Immature natural killer cell (primary cell): ENCODE measurements around the gene CMTM7. TPM values are rescaled to one million over a fixed set of nuclear protein-coding genes. Genes with fewer than 3 reads are reported as not detected.
A peak's percentile ranks its signal among the peaks of the same experiment; 100 is the strongest.

Experiments used
- DNase-seq, 3 donors: peaks; one replicate each; pipeline ENCODE4 v3.0.0; 2022; ENCODE audit warnings: mixed read lengths in 1 of 3
- H3K27ac Mint-ChIP-seq, 6 donors: one replicate each; pipeline ENCODE4 v1.8.0; 2020; ENCODE audit warnings: mixed read lengths in 6 of 6, mild to moderate bottlenecking in 5 of 6, inconsistent platforms in 4 of 6, moderate library complexity in 3 of 6
- H3K27me3 Mint-ChIP-seq, 3 donors: one replicate each; pipeline ENCODE4 v1.8.0; 2020 to 2021; ENCODE audit warnings: low read depth in 3 of 3, mild to moderate bottlenecking in 3 of 3, mixed read lengths in 3 of 3, moderate library complexity in 3 of 3, inconsistent platforms in 1 of 3
- H3K36me3 Mint-ChIP-seq, 3 donors: one replicate each; pipeline ENCODE4 v1.8.0; 2020; ENCODE audit warnings: mixed read lengths in 3 of 3, inconsistent platforms in 2 of 3, mild to moderate bottlenecking in 2 of 3
- H3K4me1 Mint-ChIP-seq, 2 donors: one replicate each; pipeline ENCODE4 v1.8.0; 2020; ENCODE audit warnings: inconsistent platforms in 2 of 2, mild to moderate bottlenecking in 2 of 2, mixed read lengths in 2 of 2, moderate library complexity in 1 of 2
- H3K4me3 Mint-ChIP-seq, 5 donors: one replicate each; pipeline ENCODE4 v1.8.0; 2020; ENCODE audit warnings: mild to moderate bottlenecking in 5 of 5, mixed read lengths in 5 of 5, inconsistent platforms in 3 of 5, moderate library complexity in 3 of 5
- H3K9me3 Mint-ChIP-seq, 6 donors: one replicate each; pipeline ENCODE4 v1.8.0; 2020; ENCODE audit warnings: mild to moderate bottlenecking in 6 of 6, mixed read lengths in 6 of 6, inconsistent platforms in 4 of 6, moderate library complexity in 3 of 6
- polyA plus RNA-seq, 3 donors: library from polyadenylated mRNA; unstranded; fragments of 300-500 nt; fragmentation: Illumina TruSeq; gene quantifications; one replicate each; pipeline ENCODE4 v1.2.3, GENCODE V29; 2021

The CMTM7 gene
- polyA plus RNA-seq, 3 donors from 2014 or later, result 16.8 to 29.8 (median 28.2) TPM

GRCh38 chr3:32395496-32395895, 3.8 kb downstream of the CMTM7 start:
- DNase-seq, result no peak
- Mint-ChIP-seq H3K27me3 (peaks cover 0 to 2% (median 1%) of the 10 kb centered on the region in 3 donors), H3K27ac (peak overlapping the region; percentile 3 to 78 (median 54)), H3K4me1 (peaks cover 40 to 63% of the 10 kb centered on the region in 2 donors), H3K9me3 (no peaks in the 10 kb centered on the region), H3K36me3 (no peaks in the 10 kb centered on the region), H3K4me3 (peak overlapping the region in 1 of 5 donors; percentile 2)

GRCh38 chr3:32397941-32398340, 6.3 kb downstream of the CMTM7 start:
- no peak overlapping the region for H3K4me3 Mint-ChIP-seq
- no peaks in the 10 kb centered on the region for H3K36me3 Mint-ChIP-seq
- H3K27ac Mint-ChIP-seq, result peak overlapping the region in 2 of 6 donors; percentile 8 to 59
- DNase-seq, result no peak
- peaks cover 0 to 2% (median 0%) of the 10 kb centered on the region in 3 donors for H3K27me3 Mint-ChIP-seq
- peaks cover 34 to 60% of the 10 kb centered on the region in 2 donors for H3K4me1 Mint-ChIP-seq
- H3K9me3 Mint-ChIP-seq, result no peaks in the 10 kb centered on the region

- Mint-ChIP-seq H3K27ac (peak overlapping the region in 1 of 6 donors; percentile 8), H3K27me3 (peaks cover 0 to 2% (median 0%) of the 10 kb centered on the region in 3 donors), H3K4me1 (peaks cover 30 to 55% of the 10 kb centered on the region in 2 donors), H3K36me3 (no peaks in the 10 kb centered on the region), H3K9me3 (no peaks in the 10 kb centered on the region), H3K4me3 (no peak overlapping the region)
- DNase-seq, result no peak
Measured at GRCh38 chr3:32398531-32398930, 6.9 kb downstream of the CMTM7 start.

- peaks cover 0 to 2% (median 0%) of the 10 kb centered on the region in 6 donors for H3K9me3 Mint-ChIP-seq
- no peaks in the 10 kb centered on the region for H3K36me3 Mint-ChIP-seq
- H3K4me3 Mint-ChIP-seq, result no peak overlapping the region
- peaks cover 27 to 51% of the 10 kb centered on the region in 2 donors for H3K4me1 Mint-ChIP-seq
- peak overlapping the region in 4 of 6 donors; percentile 13 to 44 (median 29) for H3K27ac Mint-ChIP-seq
- DNase-seq, result peak; percentile 44 to 60 (median 59)
- H3K27me3 Mint-ChIP-seq, result peaks cover 0 to 2% (median 0%) of the 10 kb centered on the region in 3 donors
Measured at GRCh38 chr3:32399030-32399620, 7.5 kb downstream of the CMTM7 start.

- H3K27ac Mint-ChIP-seq, result peak overlapping the region; percentile 59 to 95 (median 90)
- peaks cover 0 to 2% (median 0%) of the 10 kb centered on the region in 3 donors for H3K27me3 Mint-ChIP-seq
- H3K36me3 Mint-ChIP-seq, result no peaks in the 10 kb centered on the region
- H3K4me1 Mint-ChIP-seq, result peaks cover 13 to 32% of the 10 kb centered on the region in 2 donors
- peaks cover 0 to 2% (median 0%) of the 10 kb centered on the region in 6 donors for H3K9me3 Mint-ChIP-seq
- DNase-seq, result no peak
- H3K4me3 Mint-ChIP-seq, result peak overlapping the region; percentile 90 to 97 (median 95)
Measured at GRCh38 chr3:32401126-32401525, 9.5 kb downstream of the CMTM7 start.

GRCh38 chr3:32401556-32402081, 10.0 kb downstream of the CMTM7 start:
- Mint-ChIP-seq H3K27me3 (peaks cover 0 to 2% (median 0%) of the 10 kb centered on the region in 3 donors), H3K36me3 (no peaks in the 10 kb centered on the region), H3K4me1 (peaks cover 12 to 30% of the 10 kb centered on the region in 2 donors), H3K4me3 (peak overlapping the region; percentile 90 to 97 (median 95)), H3K9me3 (peaks cover 0 to 2% (median 0%) of the 10 kb centered on the region in 6 donors), H3K27ac (peak overlapping the region; percentile 91 to 98 (median 95))
- peak; percentile 57 to 62 (median 59) for DNase-seq

GRCh38 chr3:32403663-32404062, 12.0 kb downstream of the CMTM7 start:
- Mint-ChIP-seq H3K4me1 (peaks cover 12 to 22% of the 10 kb centered on the region in 2 donors), H3K27me3 (no peaks in the 10 kb centered on the region), H3K27ac (peak overlapping the region in 5 of 6 donors; percentile 12 to 95 (median 50)), H3K36me3 (no peaks in the 10 kb centered on the region), H3K9me3 (peaks cover 0 to 2% (median 0%) of the 10 kb centered on the region in 6 donors), H3K4me3 (peak overlapping the region in 2 of 5 donors; percentile 4 to 5)
- no peak for DNase-seq

- Mint-ChIP-seq H3K4me1 (peaks cover 12 to 18% of the 10 kb centered on the region in 2 donors), H3K27me3 (no peaks in the 10 kb centered on the region), H3K36me3 (no peaks in the 10 kb centered on the region), H3K9me3 (peaks cover 0 to 2% (median 0%) of the 10 kb centered on the region in 6 donors), H3K4me3 (no peak overlapping the region), H3K27ac (peak overlapping the region in 1 of 6 donors; percentile 20)
- DNase-seq, result no peak
Measured at GRCh38 chr3:32404714-32405113, 13.1 kb downstream of the CMTM7 start.

- Mint-ChIP-seq H3K27me3 (no peaks in the 10 kb centered on the region), H3K9me3 (peaks cover 0 to 2% (median 0%) of the 10 kb centered on the region in 6 donors), H3K4me3 (no peak overlapping the region), H3K36me3 (no peaks in the 10 kb centered on the region), H3K4me1 (peaks cover 12 to 18% of the 10 kb centered on the region in 2 donors), H3K27ac (peak overlapping the region in 1 of 6 donors; percentile 20)
- DNase-seq, result no peak
Measured at GRCh38 chr3:32405155-32405554, 13.5 kb downstream of the CMTM7 start.

- H3K36me3 Mint-ChIP-seq, result no peaks in the 10 kb centered on the region
- no peaks in the 10 kb centered on the region for H3K27me3 Mint-ChIP-seq
- no peak overlapping the region for H3K27ac Mint-ChIP-seq
- no peak for DNase-seq
- H3K9me3 Mint-ChIP-seq, result peaks cover 0 to 2% (median 0%) of the 10 kb centered on the region in 6 donors
- H3K4me3 Mint-ChIP-seq, result no peak overlapping the region
- H3K4me1 Mint-ChIP-seq, result peaks cover 13 to 14% of the 10 kb centered on the region in 2 donors
Measured at GRCh38 chr3:32405711-32406323, 14.2 kb downstream of the CMTM7 start.

- no peak for DNase-seq
- Mint-ChIP-seq H3K9me3 (peaks cover 0 to 2% (median 0%) of the 10 kb centered on the region in 6 donors), H3K36me3 (no peaks in the 10 kb centered on the region), H3K27ac (no peak overlapping the region), H3K4me3 (no peak overlapping the region), H3K4me1 (peaks cover 10 to 15% of the 10 kb centered on the region in 2 donors), H3K27me3 (no peaks in the 10 kb centered on the region)
Measured at GRCh38 chr3:32406486-32407408, 15.1 kb downstream of the CMTM7 start.

GRCh38 chr3:32410367-32411246, 19.0 kb downstream of the CMTM7 start:
- H3K27ac Mint-ChIP-seq, result peak overlapping the region in 1 of 6 donors; percentile 19
- H3K4me3 Mint-ChIP-seq, result no peak overlapping the region

More at GRCh38 chr3:32410367-32411246, 19.0 kb downstream of the CMTM7 start:
- Mint-ChIP-seq H3K36me3 (peaks cover 0 to 4% (median 0%) of the 10 kb centered on the region in 3 donors), H3K4me1 (peaks cover 35 to 41% of the 10 kb centered on the region in 2 donors), H3K27me3 (no peaks in the 10 kb centered on the region), H3K9me3 (no peaks in the 10 kb centered on the region)
- DNase-seq, result no peak
